Osteoblast (primary cell): ENCODE data around the gene PLCB4. TPM values are rescaled to one million over a fixed set of nuclear protein-coding genes. Genes with fewer than 3 reads are reported as not detected.

ENCODE experiments used
- DNase-seq: peaks from one replicate; pipeline ENCODE4 v3.0.0; 2011; ENCODE audit warnings: low spot score, mixed read lengths; ENCODE audit not compliant: insufficient read length; ENCODE audit errors: missing footprints
- H2AFZ ChIP-seq: 2 replicates; pipeline ENCODE4 v1.6.0; 2011; ENCODE audit warnings: mild to moderate bottlenecking, low read length
- H3K27ac ChIP-seq: 2 replicates; pipeline ENCODE4 v1.5.1; 2011; ENCODE audit warnings: mild to moderate bottlenecking, low read depth, low read length, moderate library complexity
- H3K27me3 ChIP-seq: 2 replicates; pipeline ENCODE4 v1.6.0; 2012; ENCODE audit warnings: mild to moderate bottlenecking, control low read depth, inconsistent platforms, low read length, moderate library complexity; ENCODE audit not compliant: insufficient read depth
- H3K36me3 ChIP-seq: 2 replicates; pipeline ENCODE4 v1.5.1; 2011; ENCODE audit warnings: mild to moderate bottlenecking, low read length, control low read depth, moderate library complexity; ENCODE audit not compliant: insufficient read depth
- H3K4me1 ChIP-seq: 2 replicates; pipeline ENCODE4 v1.5.1; 2011; ENCODE audit warnings: mild to moderate bottlenecking, low read length, control low read depth, moderate library complexity; ENCODE audit not compliant: insufficient read depth
- H3K4me2 ChIP-seq: 2 replicates; pipeline ENCODE4 v1.6.0; 2011; ENCODE audit warnings: mild to moderate bottlenecking, low read length; ENCODE audit not compliant: insufficient read depth
- H3K4me3 ChIP-seq: fragments of 200-600 bp; sonication (generic); 3 replicates; pipeline ENCODE4 v1.5.1; 2012; ENCODE audit warnings: mild to moderate bottlenecking, low read length, inconsistent platforms; ENCODE audit not compliant: insufficient read depth
- H3K79me2 ChIP-seq: 2 replicates; pipeline ENCODE4 v1.6.0; 2012; ENCODE audit warnings: mild to moderate bottlenecking, low read length, control low read depth, inconsistent platforms; ENCODE audit not compliant: insufficient read depth
- H3K9me3 ChIP-seq: 2 replicates; pipeline ENCODE4 v1.5.1; 2011; ENCODE audit warnings: low read depth, low read length, control low read depth
- H4K20me1 ChIP-seq: 2 replicates; pipeline ENCODE4 v1.6.0; 2012; ENCODE audit warnings: mild to moderate bottlenecking, low read length, control low read depth; ENCODE audit not compliant: insufficient read depth
- total RNA-seq: library from RNA; depleted of rRNA; stranded (reverse); fragments of >200 nt; gene quantifications from 2 replicates; pipeline ENCODE4 v1.2.3, GENCODE V29; 2012
- TF ChIP-seq, protein P1 (sequence below): IDR thresholded peaks from 2 replicates; pipeline ENCODE4 v1.5.1; 2011; ENCODE audit warnings: mild to moderate bottlenecking, low read depth, low read length, moderate library complexity; ENCODE audit errors: extremely low read depth

The PLCB4 gene
- total RNA-seq, 1 donor, result 13.0 TPM

DNA sequence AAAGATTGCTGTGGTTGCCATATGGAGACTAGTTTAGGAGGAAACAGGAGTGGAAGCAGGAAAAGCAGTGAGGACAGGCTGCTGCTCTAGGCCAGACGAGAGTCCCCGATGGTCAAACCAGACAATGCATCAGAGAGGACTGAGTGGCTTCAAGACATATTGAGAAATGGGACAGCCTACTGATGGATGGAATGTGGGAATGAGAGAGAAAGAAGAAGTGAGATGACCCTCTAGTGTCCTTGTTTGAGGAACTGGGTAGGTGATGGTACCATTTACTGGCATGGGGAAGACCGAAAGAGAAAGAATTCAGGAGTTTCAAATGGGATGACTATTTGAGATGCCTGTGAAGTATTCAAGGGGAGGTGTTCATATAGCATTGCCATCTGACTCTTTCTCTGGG, 333.7 kb downstream of the PLCB4 start:
- no peak overlapping the region for H2AFZ ChIP-seq
- no peaks in the 10 kb centered on the region for H3K79me2 ChIP-seq
- no peaks in the 10 kb centered on the region for H3K27me3 ChIP-seq
- DNase-seq, result no peak
- no peak overlapping the region for H3K4me2 ChIP-seq
- H4K20me1 ChIP-seq, result no peaks in the 10 kb centered on the region
- no peaks in the 10 kb centered on the region for H3K9me3 ChIP-seq
- no peak overlapping the region for H3K4me3 ChIP-seq
- peaks cover 25% of the 10 kb centered on the region for H3K4me1 ChIP-seq
- TF ChIP-seq, protein P1, sequence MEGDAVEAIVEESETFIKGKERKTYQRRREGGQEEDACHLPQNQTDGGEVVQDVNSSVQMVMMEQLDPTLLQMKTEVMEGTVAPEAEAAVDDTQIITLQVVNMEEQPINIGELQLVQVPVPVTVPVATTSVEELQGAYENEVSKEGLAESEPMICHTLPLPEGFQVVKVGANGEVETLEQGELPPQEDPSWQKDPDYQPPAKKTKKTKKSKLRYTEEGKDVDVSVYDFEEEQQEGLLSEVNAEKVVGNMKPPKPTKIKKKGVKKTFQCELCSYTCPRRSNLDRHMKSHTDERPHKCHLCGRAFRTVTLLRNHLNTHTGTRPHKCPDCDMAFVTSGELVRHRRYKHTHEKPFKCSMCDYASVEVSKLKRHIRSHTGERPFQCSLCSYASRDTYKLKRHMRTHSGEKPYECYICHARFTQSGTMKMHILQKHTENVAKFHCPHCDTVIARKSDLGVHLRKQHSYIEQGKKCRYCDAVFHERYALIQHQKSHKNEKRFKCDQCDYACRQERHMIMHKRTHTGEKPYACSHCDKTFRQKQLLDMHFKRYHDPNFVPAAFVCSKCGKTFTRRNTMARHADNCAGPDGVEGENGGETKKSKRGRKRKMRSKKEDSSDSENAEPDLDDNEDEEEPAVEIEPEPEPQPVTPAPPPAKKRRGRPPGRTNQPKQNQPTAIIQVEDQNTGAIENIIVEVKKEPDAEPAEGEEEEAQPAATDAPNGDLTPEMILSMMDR, result no peak
- H3K36me3 ChIP-seq, result peaks cover 28% of the 10 kb centered on the region
- H3K27ac ChIP-seq, result no peak overlapping the region

DNA sequence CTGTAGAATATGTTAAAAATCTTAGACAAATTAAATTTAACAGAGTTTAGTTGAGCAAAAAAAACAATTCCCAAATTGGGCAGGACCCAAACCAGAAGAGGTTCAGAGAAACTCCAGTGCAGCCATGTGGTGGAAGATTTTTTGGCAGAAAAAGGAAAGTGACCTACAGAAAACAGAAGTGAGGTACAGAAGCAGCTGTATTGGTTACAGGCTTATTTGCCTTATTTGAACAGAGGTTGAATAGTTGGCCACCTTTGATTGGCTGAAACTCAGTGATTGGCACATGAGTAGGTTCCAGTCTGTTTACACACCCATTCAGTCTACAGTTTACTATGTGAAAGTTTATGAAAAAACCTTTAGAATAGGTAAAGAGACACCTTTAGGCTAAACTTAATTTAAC, 334.6 kb downstream of the PLCB4 start:
- H3K4me3 ChIP-seq, result no peak overlapping the region
- TF ChIP-seq, protein P1, result no peak
- H4K20me1 ChIP-seq, result no peaks in the 10 kb centered on the region
- no peaks in the 10 kb centered on the region for H3K79me2 ChIP-seq
- peaks cover 29% of the 10 kb centered on the region for H3K36me3 ChIP-seq
- H3K27ac ChIP-seq, result no peak overlapping the region
- H3K9me3 ChIP-seq, result no peaks in the 10 kb centered on the region
- no peak for DNase-seq
- H3K4me1 ChIP-seq, result peaks cover 28% of the 10 kb centered on the region
- H2AFZ ChIP-seq, result no peak overlapping the region
- H3K27me3 ChIP-seq, result no peaks in the 10 kb centered on the region
- H3K4me2 ChIP-seq, result no peak overlapping the region

DNA sequence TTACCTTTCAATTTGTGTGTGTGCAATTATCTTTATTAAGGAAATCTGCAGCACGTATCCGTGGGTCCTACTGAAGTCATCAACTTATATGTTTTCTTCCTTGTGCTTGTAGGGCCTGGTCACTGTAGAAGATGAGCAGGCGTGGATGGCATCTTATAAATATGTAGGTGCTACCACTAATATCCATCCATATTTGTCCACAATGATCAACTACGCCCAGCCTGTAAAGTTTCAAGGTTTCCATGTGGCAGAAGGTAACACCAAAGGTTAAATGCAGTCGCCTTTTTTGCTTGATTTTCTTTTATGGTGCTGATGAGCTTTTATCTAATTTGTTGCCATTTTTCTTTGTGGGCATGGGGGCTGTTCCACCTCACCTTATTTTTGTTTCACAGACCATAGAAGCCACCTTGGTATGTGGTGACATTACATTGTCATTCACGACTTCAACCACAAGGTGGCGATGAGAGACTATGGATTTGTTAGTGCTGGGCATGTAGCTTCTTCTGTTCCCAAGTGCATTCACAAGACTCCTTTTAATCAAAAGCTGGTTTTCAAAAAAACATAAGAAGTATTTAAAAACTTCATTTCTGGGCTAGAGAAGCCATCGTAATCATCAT, 339.0 kb downstream of the PLCB4 start:
- Histone ChIP-seq H2AFZ (no peak overlapping the region), H3K27me3 (no peaks in the 10 kb centered on the region), H3K4me2 (peak overlapping the region; percentile 75), H3K36me3 (peaks cover 15% of the 10 kb centered on the region), H3K79me2 (no peaks in the 10 kb centered on the region), H3K27ac (peak overlapping the region; percentile 93), H4K20me1 (no peaks in the 10 kb centered on the region), H3K4me1 (peaks cover 29% of the 10 kb centered on the region), H3K4me3 (no peak overlapping the region), H3K9me3 (no peaks in the 10 kb centered on the region)
- DNase-seq, result no peak
- TF ChIP-seq, protein P1, result peak; percentile 88

DNA sequence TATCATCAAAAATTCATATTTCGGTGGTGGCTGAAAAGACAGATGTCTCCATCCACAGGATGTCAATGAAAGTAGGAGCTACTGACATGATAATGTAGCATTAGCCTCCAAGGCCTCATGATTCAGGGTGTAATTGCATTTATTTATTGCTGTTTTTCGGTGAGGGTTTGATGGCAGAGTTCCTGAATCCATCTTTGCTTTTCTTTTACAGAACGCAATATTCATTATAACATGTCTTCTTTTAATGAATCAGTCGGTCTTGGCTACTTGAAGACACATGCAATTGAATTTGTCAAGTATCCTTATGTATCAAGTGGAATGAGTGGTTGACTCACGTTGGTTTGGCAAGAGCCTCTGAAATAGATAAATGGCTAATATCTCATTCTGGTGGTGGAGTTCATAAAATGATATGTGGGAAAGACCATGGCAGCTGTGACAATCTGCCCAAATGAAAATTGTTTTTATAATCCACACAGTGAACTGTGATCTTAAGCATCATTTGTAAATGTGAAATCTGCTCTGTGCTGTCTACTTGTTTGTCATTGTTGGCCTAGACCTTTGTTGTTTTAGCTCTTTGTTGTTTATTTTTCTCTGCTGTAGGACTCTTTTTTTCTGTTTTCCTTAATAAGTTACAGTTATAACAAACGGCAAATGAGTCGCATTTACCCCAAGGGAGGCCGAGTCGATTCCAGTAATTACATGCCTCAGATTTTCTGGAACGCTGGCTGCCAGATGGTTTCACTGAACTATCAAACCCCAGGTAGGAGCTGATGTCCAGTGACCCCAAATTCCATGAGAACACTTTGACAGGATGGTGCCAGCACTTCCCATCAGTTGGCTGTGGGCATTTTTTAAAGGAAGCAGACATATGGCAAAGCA, 339.8 kb downstream of the PLCB4 start:
- DNase-seq, result no peak
- peaks cover 29% of the 10 kb centered on the region for H3K4me1 ChIP-seq
- peak overlapping the region; percentile 12 for H2AFZ ChIP-seq
- H3K27me3 ChIP-seq, result no peaks in the 10 kb centered on the region
- H3K4me3 ChIP-seq, result peak overlapping the region; percentile 27
- H3K36me3 ChIP-seq, result peaks cover 12% of the 10 kb centered on the region
- H4K20me1 ChIP-seq, result no peaks in the 10 kb centered on the region
- H3K9me3 ChIP-seq, result no peaks in the 10 kb centered on the region
- peak overlapping the region; percentile 75 for H3K4me2 ChIP-seq
- H3K79me2 ChIP-seq, result no peaks in the 10 kb centered on the region
- H3K27ac ChIP-seq, result peak overlapping the region; percentile 93
- TF ChIP-seq, protein P1, result no peak
